OCI-LY3 (cell line): Measurements from ENCODE around the gene BAIAP2L1.

Source experiments
- H2AFZ ChIP-seq: fragments of 200-600, 300-600 bp; shearing (Covaris generic); 2 replicates; pipeline ENCODE4 v1.6.0; 2014; ENCODE audit warnings: antibody characterized with exemption, low read depth, low read length
- H3K27ac ChIP-seq: fragments of 200-600, 300-600 bp; sonication (generic); 2 replicates; pipeline ENCODE4 v1.5.1; 2014; ENCODE audit warnings: mild to moderate bottlenecking, low read length, moderate library complexity, mixed read lengths
- H3K27me3 ChIP-seq: fragments of 200-600, 300-600 bp; sonication (generic); 2 replicates; pipeline ENCODE4 v1.6.1; 2014; ENCODE audit warnings: low read depth, low read length, mixed read lengths
- H3K36me3 ChIP-seq: fragments of 200-600, 300-600 bp; sonication (generic); replicated peaks from 2 replicates; pipeline ENCODE3; 2014; ENCODE audit warnings: low read depth, low read length, mixed read lengths
- H3K4me1 ChIP-seq: fragments of 300-600, 200-600 bp; sonication (generic); 2 replicates; pipeline ENCODE4 v1.6.1; 2014; ENCODE audit warnings: low read length, mixed read lengths
- H3K4me2 ChIP-seq: fragments of 200-600, 300-600 bp; sonication (generic); 2 replicates; pipeline ENCODE4 v1.6.1; 2014; ENCODE audit warnings: low read length, mixed read lengths
- H3K4me3 ChIP-seq: fragments of 300-600, 200-600 bp; sonication (generic); 2 replicates; pipeline ENCODE4 v1.5.1; 2014; ENCODE audit warnings: antibody characterized with exemption, mild to moderate bottlenecking, low read length, moderate library complexity
- H3K79me2 ChIP-seq: fragments of 300-600, 200-600 bp; shearing (Covaris generic); 2 replicates; pipeline ENCODE4 v1.6.1; 2014; ENCODE audit warnings: mild to moderate bottlenecking, low read length, mixed read lengths
- H3K9ac ChIP-seq: fragments of 300-600, 200-600 bp; shearing (Covaris generic); 2 replicates; pipeline ENCODE4 v1.6.0; 2014; ENCODE audit warnings: mild to moderate bottlenecking, low read length, moderate library complexity
- H3K9me3 ChIP-seq: fragments of 200-600, 300-600 bp; shearing (Covaris generic); 2 replicates; pipeline ENCODE4 v1.6.1; 2014; ENCODE audit warnings: low read length, mixed read lengths; ENCODE audit not compliant: insufficient read depth
- H4K20me1 ChIP-seq: fragments of 200-600, 300-600 bp; sonication (generic); 2 replicates; pipeline ENCODE4 v1.6.1; 2016; ENCODE audit warnings: low read length, mixed read lengths; ENCODE audit not compliant: insufficient read depth
- EZH2phosphoT487 ChIP-seq: fragments of 200-600 bp; shearing (Covaris generic); IDR thresholded peaks from 2 replicates; pipeline ENCODE4 v1.6.1; 2018; ENCODE audit warnings: antibody characterized with exemption, mixed run types, low read depth
- TF ChIP-seq, protein P1 (sequence below): fragments of 200-600, 300-600 bp; sonication (generic); IDR thresholded peaks from 2 replicates; pipeline ENCODE4 v1.5.1; 2014; ENCODE audit warnings: antibody characterized with exemption, low read length, low read depth

Gene BAIAP2L1

DNA sequence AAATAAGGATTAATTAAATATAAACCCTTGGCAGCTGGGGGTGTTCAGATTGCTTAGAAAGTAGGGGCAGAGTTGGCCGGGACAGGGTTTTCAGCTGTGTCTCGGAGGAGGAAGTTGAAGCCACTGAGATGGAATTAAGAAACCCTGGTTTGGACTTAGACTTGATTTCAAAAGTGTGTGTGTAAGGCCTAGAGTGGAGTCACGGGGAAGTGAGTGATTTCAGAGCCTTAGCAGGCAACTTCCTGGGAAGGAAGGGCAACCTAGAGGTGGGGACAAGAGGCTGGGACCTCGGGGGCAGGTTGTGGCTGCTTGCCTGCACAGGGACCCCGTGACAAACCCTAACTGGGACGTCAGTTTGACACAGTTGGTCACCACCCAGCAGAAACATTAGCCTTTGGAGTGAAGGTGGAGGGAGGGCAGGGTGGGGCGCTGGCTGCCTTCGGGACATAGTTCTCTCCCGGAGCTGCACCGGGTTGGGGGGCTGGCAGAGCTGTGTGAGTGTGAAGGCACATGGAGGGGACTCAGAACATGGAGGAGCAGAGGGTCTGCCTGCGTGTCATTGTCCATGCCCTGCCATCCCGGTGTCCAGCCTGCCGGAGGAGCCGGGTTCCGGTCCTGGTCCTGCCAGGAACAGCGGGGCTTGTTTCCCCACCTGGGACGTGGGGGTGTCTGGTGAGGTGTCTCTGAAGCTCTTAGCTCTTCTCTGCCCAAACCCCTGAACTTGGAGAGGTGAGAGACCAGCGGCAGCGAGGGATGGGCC lies 117.6 kb downstream of the BAIAP2L1 start:
- no peak overlapping the region for H3K4me3 ChIP-seq
- peaks cover 38% of the 10 kb centered on the region for H3K79me2 ChIP-seq
- no peak overlapping the region for H3K27ac ChIP-seq
- H3K4me2 ChIP-seq, result peak overlapping the region; percentile 97; the same call in 1 of the 2 replicates
- TF ChIP-seq EZH2phosphoT487, result no peak
- TF ChIP-seq, protein P1, sequence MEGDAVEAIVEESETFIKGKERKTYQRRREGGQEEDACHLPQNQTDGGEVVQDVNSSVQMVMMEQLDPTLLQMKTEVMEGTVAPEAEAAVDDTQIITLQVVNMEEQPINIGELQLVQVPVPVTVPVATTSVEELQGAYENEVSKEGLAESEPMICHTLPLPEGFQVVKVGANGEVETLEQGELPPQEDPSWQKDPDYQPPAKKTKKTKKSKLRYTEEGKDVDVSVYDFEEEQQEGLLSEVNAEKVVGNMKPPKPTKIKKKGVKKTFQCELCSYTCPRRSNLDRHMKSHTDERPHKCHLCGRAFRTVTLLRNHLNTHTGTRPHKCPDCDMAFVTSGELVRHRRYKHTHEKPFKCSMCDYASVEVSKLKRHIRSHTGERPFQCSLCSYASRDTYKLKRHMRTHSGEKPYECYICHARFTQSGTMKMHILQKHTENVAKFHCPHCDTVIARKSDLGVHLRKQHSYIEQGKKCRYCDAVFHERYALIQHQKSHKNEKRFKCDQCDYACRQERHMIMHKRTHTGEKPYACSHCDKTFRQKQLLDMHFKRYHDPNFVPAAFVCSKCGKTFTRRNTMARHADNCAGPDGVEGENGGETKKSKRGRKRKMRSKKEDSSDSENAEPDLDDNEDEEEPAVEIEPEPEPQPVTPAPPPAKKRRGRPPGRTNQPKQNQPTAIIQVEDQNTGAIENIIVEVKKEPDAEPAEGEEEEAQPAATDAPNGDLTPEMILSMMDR, result no peak
- no peak overlapping the region for H2AFZ ChIP-seq
- no peaks in the 10 kb centered on the region for H3K27me3 ChIP-seq
- peaks cover 53% of the 10 kb centered on the region for H4K20me1 ChIP-seq
- no peaks in the 10 kb centered on the region for H3K9me3 ChIP-seq
- peaks cover 9% of the 10 kb centered on the region for H3K4me1 ChIP-seq
- H3K9ac ChIP-seq, result 0 out of 2 replicates have a peak overlapping the region, but pooled peaks have one; percentile 78
- H3K36me3 ChIP-seq, result peaks cover 5% of the 10 kb centered on the region

DNA sequence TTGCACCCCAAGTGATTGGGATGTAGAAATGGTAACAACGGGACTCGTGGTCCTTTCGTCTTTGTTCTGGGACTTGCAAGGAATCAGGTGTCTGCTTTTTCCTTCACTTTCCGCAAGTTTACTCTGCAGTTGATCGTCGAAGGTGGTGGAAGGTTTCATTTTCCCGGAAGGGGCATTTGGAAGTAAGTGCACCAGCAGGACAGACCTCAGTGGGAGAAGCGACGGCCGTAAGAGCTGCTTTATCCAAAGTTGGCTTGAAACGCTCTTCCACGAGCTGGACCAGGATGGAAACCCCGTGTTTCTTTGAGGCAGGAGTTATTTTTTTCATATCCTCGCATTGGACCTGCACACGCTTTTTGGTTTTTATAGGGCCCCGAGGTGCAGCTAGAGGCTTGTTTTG lies 118.2 kb downstream of the BAIAP2L1 start:
- peaks cover 47% of the 10 kb centered on the region for H4K20me1 ChIP-seq
- peaks cover 38% of the 10 kb centered on the region for H3K79me2 ChIP-seq
- no peaks in the 10 kb centered on the region for H3K9me3 ChIP-seq
- H3K27me3 ChIP-seq, result no peaks in the 10 kb centered on the region
- no peak overlapping the region for H3K27ac ChIP-seq
- TF ChIP-seq, protein P1, result no peak
- no peak for TF ChIP-seq EZH2phosphoT487
- peaks cover 9% of the 10 kb centered on the region for H3K4me1 ChIP-seq
- H3K4me3 ChIP-seq, result peak overlapping the region; percentile 82
- H3K4me2 ChIP-seq, result peak overlapping the region; percentile 97
- H3K36me3 ChIP-seq, result peaks cover 3% of the 10 kb centered on the region
- no peak overlapping the region for H2AFZ ChIP-seq
- peak overlapping the region; percentile 78 for H3K9ac ChIP-seq

DNA sequence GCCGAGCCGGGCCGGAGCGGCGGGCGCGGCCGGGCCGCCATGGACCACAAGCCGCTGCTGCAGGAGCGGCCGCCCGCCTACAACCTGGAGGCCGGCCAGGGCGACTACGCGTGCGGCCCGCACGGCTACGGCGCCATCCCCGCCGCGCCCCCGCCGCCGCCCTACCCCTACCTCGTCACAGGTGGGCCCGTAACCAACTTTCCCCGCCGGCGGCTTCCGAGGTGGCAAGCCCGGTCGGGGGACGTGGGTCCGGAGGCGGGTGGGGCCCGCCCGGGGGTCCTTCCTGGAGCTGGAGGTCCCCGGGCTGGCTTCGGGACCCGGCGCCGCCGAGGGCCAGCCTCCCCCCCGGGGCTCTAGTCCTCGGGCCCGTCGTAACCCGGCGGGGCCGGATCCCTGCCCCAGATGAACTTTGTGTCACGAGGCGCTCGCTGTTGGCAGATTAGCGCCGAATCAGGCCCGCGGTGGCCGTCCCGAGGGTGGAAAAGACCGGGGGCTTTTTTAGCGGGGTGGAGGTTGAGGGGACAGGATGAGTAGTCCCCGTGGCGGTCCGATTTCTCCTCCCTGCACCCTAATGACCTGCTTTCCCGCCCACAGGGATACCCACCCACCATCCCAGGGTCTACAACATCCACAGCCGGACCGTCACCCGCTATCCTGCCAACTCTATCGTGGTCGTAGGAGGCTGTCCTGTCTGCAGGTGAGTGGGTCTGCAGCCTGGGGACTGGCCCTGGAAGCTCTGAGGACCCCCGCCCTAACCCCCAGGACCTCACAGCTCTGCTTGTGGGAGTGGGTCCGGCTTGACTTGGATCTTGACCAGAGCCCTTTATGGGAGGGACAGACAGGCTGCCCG lies 118.9 kb downstream of the BAIAP2L1 start:
- peak overlapping the region; percentile 82 for H3K4me3 ChIP-seq
- H3K27ac ChIP-seq, result peak overlapping the region; percentile 12; the same call in 1 of the 2 replicates
- H2AFZ ChIP-seq, result no peak overlapping the region
- H3K79me2 ChIP-seq, result peaks cover 38% of the 10 kb centered on the region
- H3K36me3 ChIP-seq, result peaks cover 3% of the 10 kb centered on the region
- no peaks in the 10 kb centered on the region for H3K9me3 ChIP-seq
- TF ChIP-seq, protein P1, result no peak
- TF ChIP-seq EZH2phosphoT487, result no peak
- H4K20me1 ChIP-seq, result peaks cover 40% of the 10 kb centered on the region
- peak overlapping the region; percentile 78 for H3K9ac ChIP-seq
- H3K4me1 ChIP-seq, result peaks cover 9% of the 10 kb centered on the region
- peak overlapping the region; percentile 97 for H3K4me2 ChIP-seq
- H3K27me3 ChIP-seq, result no peaks in the 10 kb centered on the region
